Neutrophil (primary cell): Measurements from ENCODE around the gene GLIPR1L1.
"Not testable (repeated sequence)": the region's sequence is repeated elsewhere in the genome, so short reads cannot be mapped to it uniquely, and the experiment has no call there.

ENCODE experiments used
- H3K27ac ChIP-seq: fragments of 200-600 bp; sonication (generic); 2 replicates; pipeline ENCODE4 v1.5.1; 2016; ENCODE audit warnings: mild to moderate bottlenecking, moderate library complexity
- H3K27me3 ChIP-seq: fragments of 200-600 bp; sonication (generic); 2 replicates; pipeline ENCODE4 v1.6.0; 2016; ENCODE audit warnings: mild to moderate bottlenecking
- H3K36me3 ChIP-seq: fragments of 200-600 bp; sonication (generic); 2 replicates; pipeline ENCODE4 v1.5.1; 2017
- H3K4me1 ChIP-seq, 2 experiments: fragments of 200-600 bp in 1 of 2; sonication (generic) in 1 of 2; 1 replicate in 1 of 2; 2 replicates in 1 of 2; pipeline versions ENCODE4 v1.5.1 to v1.6.1; 2013 to 2016; ENCODE audit warnings: low read depth in 1 of 2, low read length in 1 of 2, mild to moderate bottlenecking in 1 of 2, moderate library complexity in 1 of 2; ENCODE audit not compliant: control insufficient read depth in 1 of 2, insufficient read depth in 1 of 2
- H3K4me3 ChIP-seq, 2 experiments: fragments of 200-600 bp in 1 of 2; sonication (generic) in 1 of 2; 1 replicate in 1 of 2; 2 replicates in 1 of 2; pipeline ENCODE4 v1.5.1; 2013 to 2016; ENCODE audit warnings: low read depth in 1 of 2, low read length in 1 of 2, mild to moderate bottlenecking in 1 of 2, moderate library complexity in 1 of 2
- H3K9me3 ChIP-seq: fragments of 200-600 bp; sonication (generic); 2 replicates; pipeline ENCODE4 v1.5.1; 2016
- TF ChIP-seq, protein P1 (sequence below): fragments of 200-600 bp; sonication (generic); IDR thresholded peaks from 2 replicates; pipeline ENCODE4 v1.5.1; 2016; ENCODE audit warnings: antibody characterized with exemption

Gene GLIPR1L1

DNA sequence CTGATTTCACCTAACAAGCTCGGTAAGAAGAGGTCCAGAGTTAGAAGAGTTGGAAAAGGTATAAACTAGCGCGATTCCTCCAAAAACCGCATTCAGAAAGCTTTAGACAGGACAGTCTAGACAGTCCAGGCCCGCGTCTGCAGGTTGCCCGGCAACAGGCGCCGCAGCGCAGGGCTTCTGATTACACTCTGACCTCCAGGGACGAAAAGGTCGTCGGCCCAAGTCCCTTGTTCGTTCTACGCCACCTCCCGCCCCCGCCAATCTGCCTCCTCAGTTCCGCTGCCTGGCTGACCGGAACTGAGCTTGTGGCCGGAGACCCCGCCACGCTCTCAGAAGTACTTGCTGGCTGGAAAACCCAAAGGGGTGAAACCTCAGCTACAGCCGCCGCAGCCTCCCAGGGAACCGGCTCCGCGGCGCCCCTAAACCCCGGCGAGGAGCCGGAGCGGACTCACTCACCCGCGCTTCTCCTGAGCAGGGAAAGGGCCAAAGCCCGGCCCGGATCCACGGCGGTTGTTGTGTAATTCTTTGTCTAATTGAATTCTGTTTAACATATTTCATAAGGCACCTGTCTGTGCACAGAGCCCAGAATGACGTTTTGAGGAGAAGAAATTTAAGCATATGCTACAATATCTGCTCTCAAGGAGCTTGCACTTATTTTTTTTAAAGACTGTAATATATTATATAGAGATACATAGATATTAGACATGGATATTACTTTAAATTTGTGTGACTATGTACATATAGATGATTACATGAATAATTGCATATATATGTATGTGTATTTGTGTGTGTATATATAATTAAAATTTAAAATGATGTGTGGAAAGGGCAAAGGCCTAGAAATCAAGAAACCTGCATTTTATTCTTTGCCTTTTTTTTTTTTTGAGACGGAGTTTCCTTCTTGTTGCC lies 4.3 kb upstream of the GLIPR1L1 start, which contains the start of gene CAPS2:
Gene CAPS2, minus strand, starts transcription at position 407 of the 909 bp plus-strand sequence. CDS start 3,826 bp downstream, outside the sequence.
- Histone ChIP-seq H3K36me3 (no peaks in the 10 kb centered on the region), H3K27ac (no peak within 1 kb of the TSS), H3K4me3 (peak within 1 kb of the TSS; percentile 32 to 39), H3K9me3 (no peaks in the 10 kb centered on the region), H3K27me3 (peaks cover 48% of the 10 kb centered on the region), H3K4me1 (peaks cover 8 to 16% of the 10 kb centered on the region in 2 experiments)
- TF ChIP-seq, protein P1, sequence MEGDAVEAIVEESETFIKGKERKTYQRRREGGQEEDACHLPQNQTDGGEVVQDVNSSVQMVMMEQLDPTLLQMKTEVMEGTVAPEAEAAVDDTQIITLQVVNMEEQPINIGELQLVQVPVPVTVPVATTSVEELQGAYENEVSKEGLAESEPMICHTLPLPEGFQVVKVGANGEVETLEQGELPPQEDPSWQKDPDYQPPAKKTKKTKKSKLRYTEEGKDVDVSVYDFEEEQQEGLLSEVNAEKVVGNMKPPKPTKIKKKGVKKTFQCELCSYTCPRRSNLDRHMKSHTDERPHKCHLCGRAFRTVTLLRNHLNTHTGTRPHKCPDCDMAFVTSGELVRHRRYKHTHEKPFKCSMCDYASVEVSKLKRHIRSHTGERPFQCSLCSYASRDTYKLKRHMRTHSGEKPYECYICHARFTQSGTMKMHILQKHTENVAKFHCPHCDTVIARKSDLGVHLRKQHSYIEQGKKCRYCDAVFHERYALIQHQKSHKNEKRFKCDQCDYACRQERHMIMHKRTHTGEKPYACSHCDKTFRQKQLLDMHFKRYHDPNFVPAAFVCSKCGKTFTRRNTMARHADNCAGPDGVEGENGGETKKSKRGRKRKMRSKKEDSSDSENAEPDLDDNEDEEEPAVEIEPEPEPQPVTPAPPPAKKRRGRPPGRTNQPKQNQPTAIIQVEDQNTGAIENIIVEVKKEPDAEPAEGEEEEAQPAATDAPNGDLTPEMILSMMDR: no peak

GRCh38 chr12:75337905-75338304 lies 3.4 kb downstream of the GLIPR1L1 start:
- Histone ChIP-seq H3K27me3 (peaks cover 27% of the 10 kb centered on the region), H3K4me1 (peaks cover 0 to 8% of the 10 kb centered on the region in 2 experiments), H3K4me3 (no peak overlapping the region), H3K36me3 (no peaks in the 10 kb centered on the region), H3K27ac (no peak overlapping the region), H3K9me3 (no peaks in the 10 kb centered on the region)
- TF ChIP-seq, protein P1: no peak

DNA sequence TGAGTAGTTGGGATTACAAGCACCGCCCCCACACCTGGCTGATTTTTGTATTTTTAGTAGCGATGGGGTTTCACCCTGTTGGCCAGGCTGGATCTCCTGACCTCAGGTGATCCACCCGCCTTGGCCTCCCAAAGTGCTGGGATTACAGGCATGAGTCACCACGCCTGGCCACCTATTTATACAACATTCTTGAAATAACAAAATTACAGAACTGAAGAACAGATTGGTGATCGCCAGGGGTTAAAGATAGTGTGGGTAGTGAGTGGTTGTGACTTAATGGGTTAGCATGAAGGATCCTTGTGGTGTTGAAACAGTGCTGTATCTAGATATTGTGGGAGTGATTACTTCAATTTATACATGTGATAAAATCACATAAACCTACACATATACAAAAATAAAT lies 7.4 kb downstream of the GLIPR1L1 start:
- no peak overlapping the region for H3K27ac ChIP-seq
- no peak overlapping the region for H3K4me3 ChIP-seq
- peaks cover under 1% of the 10 kb centered on the region for H3K27me3 ChIP-seq
- TF ChIP-seq, protein P1: no peak
- no peaks in the 10 kb centered on the region for H3K4me1 ChIP-seq
- no peaks in the 10 kb centered on the region for H3K9me3 ChIP-seq
- H3K36me3 ChIP-seq: no peaks in the 10 kb centered on the region

- Histone ChIP-seq H3K36me3 (no peaks in the 10 kb centered on the region), H3K27me3 (no peaks in the 10 kb centered on the region), H3K4me1 (no peaks in the 10 kb centered on the region), H3K4me3 (no peak overlapping the region), H3K9me3 (no peaks in the 10 kb centered on the region), H3K27ac (no peak overlapping the region)
- TF ChIP-seq, protein P1: no peak
Observed at GRCh38 chr12:75345531-75345930, 11.1 kb downstream of the GLIPR1L1 start.

- not testable (repeated sequence) for H3K36me3 ChIP-seq, H3K27me3 ChIP-seq, H3K27ac ChIP-seq, H3K9me3 ChIP-seq, H3K4me3 ChIP-seq, H3K4me1 ChIP-seq
Observed at GRCh38 chr12:75346215-75346614, 11.7 kb downstream of the GLIPR1L1 start.

- Histone ChIP-seq H3K36me3 (no peaks in the 10 kb centered on the region), H3K4me1 (no peaks in the 10 kb centered on the region), H3K27ac (no peak overlapping the region), H3K9me3 (no peaks in the 10 kb centered on the region), H3K4me3 (no peak overlapping the region), H3K27me3 (no peaks in the 10 kb centered on the region)
- TF ChIP-seq, protein P1: no peak
Observed at GRCh38 chr12:75349946-75350345, 15.5 kb downstream of the GLIPR1L1 start.
